ENCODE results near the gene PRKAR1A.

DNA sequence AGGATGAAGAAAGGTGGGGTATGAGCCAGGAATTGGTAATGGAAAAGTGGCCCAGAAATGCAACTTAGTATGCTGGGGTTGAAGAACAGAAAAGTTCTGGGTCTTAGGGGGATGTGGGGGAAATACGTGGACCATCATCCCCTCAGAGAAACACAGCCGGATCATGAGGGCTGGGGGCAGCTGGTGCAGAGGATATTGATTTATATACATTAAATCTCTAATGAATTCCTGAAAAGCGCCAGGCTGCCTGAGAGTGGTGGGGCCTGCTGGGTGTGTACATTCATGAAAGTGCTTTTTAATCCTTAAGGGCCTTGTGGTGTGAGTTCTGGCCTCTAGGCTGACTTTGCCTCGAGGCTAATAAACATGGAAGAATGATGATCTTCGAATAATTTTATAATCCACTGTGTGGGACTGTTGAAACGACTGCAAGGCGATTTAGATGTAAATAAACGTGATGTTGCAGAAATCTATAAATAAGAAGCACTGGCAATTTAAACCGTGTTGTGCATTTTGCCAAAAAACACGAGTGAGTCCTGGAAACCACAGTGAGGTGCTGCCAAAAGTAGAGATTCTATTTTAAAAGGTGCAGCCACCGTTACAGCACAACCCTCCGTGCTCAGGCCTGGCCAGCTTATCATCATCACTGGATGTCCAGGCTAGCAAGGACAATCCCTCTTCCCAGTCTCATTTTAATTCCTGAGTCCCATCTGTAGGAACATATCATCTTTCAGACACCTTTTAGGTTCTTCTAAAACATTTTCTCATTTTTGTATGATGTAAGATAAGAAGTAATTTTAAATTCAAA, 32.1 kb downstream of the PRKAR1A start:
- TF ChIP-seq POLR2AphosphoS5 (IDR thresholded peaks at IDR 0.05; ENCODE audit: low read depth, low read length) (no peak), SIN3A (IDR thresholded peaks at IDR 0.05; ENCODE audit: borderline replicate concordance, insufficient read depth, low read depth, low read length) (no peak), TCF7L2 (IDR thresholded peaks at IDR 0.05; ENCODE audit: low read depth, low read length) (no peak)
- TF ChIP-seq, protein P1, sequence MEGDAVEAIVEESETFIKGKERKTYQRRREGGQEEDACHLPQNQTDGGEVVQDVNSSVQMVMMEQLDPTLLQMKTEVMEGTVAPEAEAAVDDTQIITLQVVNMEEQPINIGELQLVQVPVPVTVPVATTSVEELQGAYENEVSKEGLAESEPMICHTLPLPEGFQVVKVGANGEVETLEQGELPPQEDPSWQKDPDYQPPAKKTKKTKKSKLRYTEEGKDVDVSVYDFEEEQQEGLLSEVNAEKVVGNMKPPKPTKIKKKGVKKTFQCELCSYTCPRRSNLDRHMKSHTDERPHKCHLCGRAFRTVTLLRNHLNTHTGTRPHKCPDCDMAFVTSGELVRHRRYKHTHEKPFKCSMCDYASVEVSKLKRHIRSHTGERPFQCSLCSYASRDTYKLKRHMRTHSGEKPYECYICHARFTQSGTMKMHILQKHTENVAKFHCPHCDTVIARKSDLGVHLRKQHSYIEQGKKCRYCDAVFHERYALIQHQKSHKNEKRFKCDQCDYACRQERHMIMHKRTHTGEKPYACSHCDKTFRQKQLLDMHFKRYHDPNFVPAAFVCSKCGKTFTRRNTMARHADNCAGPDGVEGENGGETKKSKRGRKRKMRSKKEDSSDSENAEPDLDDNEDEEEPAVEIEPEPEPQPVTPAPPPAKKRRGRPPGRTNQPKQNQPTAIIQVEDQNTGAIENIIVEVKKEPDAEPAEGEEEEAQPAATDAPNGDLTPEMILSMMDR (IDR thresholded peaks at IDR 0.05) = no peak
- TF ChIP-seq, protein P2, sequence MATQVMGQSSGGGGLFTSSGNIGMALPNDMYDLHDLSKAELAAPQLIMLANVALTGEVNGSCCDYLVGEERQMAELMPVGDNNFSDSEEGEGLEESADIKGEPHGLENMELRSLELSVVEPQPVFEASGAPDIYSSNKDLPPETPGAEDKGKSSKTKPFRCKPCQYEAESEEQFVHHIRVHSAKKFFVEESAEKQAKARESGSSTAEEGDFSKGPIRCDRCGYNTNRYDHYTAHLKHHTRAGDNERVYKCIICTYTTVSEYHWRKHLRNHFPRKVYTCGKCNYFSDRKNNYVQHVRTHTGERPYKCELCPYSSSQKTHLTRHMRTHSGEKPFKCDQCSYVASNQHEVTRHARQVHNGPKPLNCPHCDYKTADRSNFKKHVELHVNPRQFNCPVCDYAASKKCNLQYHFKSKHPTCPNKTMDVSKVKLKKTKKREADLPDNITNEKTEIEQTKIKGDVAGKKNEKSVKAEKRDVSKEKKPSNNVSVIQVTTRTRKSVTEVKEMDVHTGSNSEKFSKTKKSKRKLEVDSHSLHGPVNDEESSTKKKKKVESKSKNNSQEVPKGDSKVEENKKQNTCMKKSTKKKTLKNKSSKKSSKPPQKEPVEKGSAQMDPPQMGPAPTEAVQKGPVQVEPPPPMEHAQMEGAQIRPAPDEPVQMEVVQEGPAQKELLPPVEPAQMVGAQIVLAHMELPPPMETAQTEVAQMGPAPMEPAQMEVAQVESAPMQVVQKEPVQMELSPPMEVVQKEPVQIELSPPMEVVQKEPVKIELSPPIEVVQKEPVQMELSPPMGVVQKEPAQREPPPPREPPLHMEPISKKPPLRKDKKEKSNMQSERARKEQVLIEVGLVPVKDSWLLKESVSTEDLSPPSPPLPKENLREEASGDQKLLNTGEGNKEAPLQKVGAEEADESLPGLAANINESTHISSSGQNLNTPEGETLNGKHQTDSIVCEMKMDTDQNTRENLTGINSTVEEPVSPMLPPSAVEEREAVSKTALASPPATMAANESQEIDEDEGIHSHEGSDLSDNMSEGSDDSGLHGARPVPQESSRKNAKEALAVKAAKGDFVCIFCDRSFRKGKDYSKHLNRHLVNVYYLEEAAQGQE (IDR thresholded peaks at IDR 0.05; ENCODE audit: insufficient read depth in 1 of 2, low read depth in 2 of 2, low read length in 1 of 2) = no peak
